GM19193 (cell line): ENCODE measurements around the gene PANK4.

Experiments used
- POLR2A ChIP-seq: IDR thresholded peaks from 4 replicates; pipeline ENCODE4 v1.6.1; 2011; ENCODE audit not compliant: insufficient read depth, insufficient read length; ENCODE audit errors: extremely low read depth

The PANK4 gene

GRCh38 chr1:2561446-2561845 is 35.0 kb upstream of the PANK4 start:
- no peak for TF ChIP-seq POLR2A

- TF ChIP-seq POLR2A, result no peak
Measured at GRCh38 chr1:2560299-2561073, 34.1 kb upstream of the PANK4 start.

GRCh38 chr1:2559509-2560298 is 33.3 kb upstream of the PANK4 start:
- no peak for TF ChIP-seq POLR2A

GRCh38 chr1:2558861-2559260 is 32.5 kb upstream of the PANK4 start:
- TF ChIP-seq POLR2A, result no peak

- TF ChIP-seq POLR2A, result no peak
Measured at GRCh38 chr1:2558420-2558819, 32.0 kb upstream of the PANK4 start.

GRCh38 chr1:2557482-2558400 is 31.3 kb upstream of the PANK4 start:
- no peak for TF ChIP-seq POLR2A

GRCh38 chr1:2556678-2557481 is 30.5 kb upstream of the PANK4 start:
- peak; percentile 14 for TF ChIP-seq POLR2A

GRCh38 chr1:2556277-2556677 is 29.9 kb upstream of the PANK4 start, which contains the start of gene TNFRSF14:
TNFRSF14 (plus strand) TSS chr1:2556371; CDS start chr1:2556665, 294 bp downstream.
- TF ChIP-seq POLR2A, result peak; percentile 61

GRCh38 chr1:2555634-2556276 is 29.4 kb upstream of the PANK4 start:
- peak; percentile 41 for TF ChIP-seq POLR2A

- no peak for TF ChIP-seq POLR2A
Measured at GRCh38 chr1:2554621-2555387, 28.4 kb upstream of the PANK4 start.

- TF ChIP-seq POLR2A, result no peak
Measured at GRCh38 chr1:2553871-2554620, 27.6 kb upstream of the PANK4 start.

GRCh38 chr1:2552189-2552588 is 25.8 kb upstream of the PANK4 start:
- TF ChIP-seq POLR2A, result no peak
